ENCODE measurements around the gene S100A5. TPM values are rescaled to one million over a fixed set of nuclear protein-coding genes. Genes with fewer than 3 reads are reported as not detected.

The S100A5 gene
- total and polyA plus RNA-seq, 2 of the 8 experiments (the other 6 are each of a cell fraction or from before 2014, with no cell fraction given) = not detected

- Histone ChIP-seq H3K79me2 (ENCODE audit: control insufficient read depth in 1 of 2, insufficient read depth in 2 of 2, low read length in 2 of 2) (no peaks in the 10 kb centered on the region), H3K4me1 (replicated peaks in 1 of 4; ENCODE audit: control insufficient read depth in 3 of 4, insufficient read depth in 4 of 4, low read length in 3 of 4) (no peaks in the 10 kb centered on the region), H3K79me1 (ENCODE audit: low read depth, low read length) (no peaks in the 10 kb centered on the region), H2AFZ (ENCODE audit: low read length) (no peak overlapping the region), H3K36me3 (ENCODE audit: control insufficient read depth in 2 of 4, insufficient read depth in 4 of 4, low read length in 3 of 4) (no peaks in the 10 kb centered on the region), H3K23me2 (ENCODE audit: low read depth, low read length) (no peaks in the 10 kb centered on the region), H4K8ac (ENCODE audit: extremely low read depth, insufficient read depth, low read length) (no peak overlapping the region), H3K23ac (ENCODE audit: insufficient read length) (no peak overlapping the region), H4K5ac (ENCODE audit: insufficient read length, low read depth, low read length) (no peak overlapping the region), H3K4me3 (ENCODE audit: extremely low read depth in 1 of 4, insufficient read depth in 2 of 4, low read depth in 3 of 4, low read length in 4 of 4) (no peak overlapping the region), H2AK5ac (ENCODE audit: low read depth, low read length) (no peak overlapping the region), H3K27me3 (replicated peaks in 1 of 4; ENCODE audit: control insufficient read depth in 3 of 4, extremely low read depth in 1 of 4, insufficient read depth in 3 of 4, low read length in 3 of 4) (no peaks in the 10 kb centered on the region), H4K20me1 (replicated peaks in 1 of 2; ENCODE audit: control insufficient read depth in 1 of 2, insufficient read depth in 2 of 2, low read length in 2 of 2) (no peaks in the 10 kb centered on the region), H3K18ac (ENCODE audit: extremely low read depth, low read length) (no peak overlapping the region), H4K91ac (replicated peaks; ENCODE audit: insufficient read length, low read length) (no peak overlapping the region), H3K27ac (ENCODE audit: low read depth, low read length) (no peak overlapping the region), H2BK120ac (replicated peaks; ENCODE audit: low read depth, low read length) (no peak overlapping the region), H3K9ac (replicated peaks in 1 of 4; ENCODE audit: extremely low read depth in 1 of 4, low read depth in 3 of 4, low read length in 3 of 4) (no peak overlapping the region), H2BK15ac (ENCODE audit: low read length) (no peak overlapping the region), H2BK12ac (ENCODE audit: low read depth, low read length) (no peak overlapping the region), H3K4ac (replicated peaks; ENCODE audit: insufficient read length, low read depth, low read length) (no peak overlapping the region), H2BK5ac (ENCODE audit: low read depth, low read length) (no peak overlapping the region), H2BK20ac (ENCODE audit: low read length) (no peak overlapping the region), H3K9me3 (ENCODE audit: insufficient read depth in 2 of 2, low read depth in 1 of 2, low read length in 1 of 2) (no peaks in the 10 kb centered on the region; a peak in 1 of 4 replicates), H3K14ac (ENCODE audit: insufficient read length) (no peak overlapping the region), H3K4me2 (ENCODE audit: insufficient read depth in 1 of 2, low read depth in 2 of 2, low read length in 2 of 2) (no peak overlapping the region), H3K56ac (replicated peaks; ENCODE audit: insufficient read length, low read depth, low read length) (no peak overlapping the region)
- POLR2A ChIA-PET (ENCODE audit: partially characterized antibody) = interaction anchor here (0.8 to 2.7 kb wide), 2 partner anchors 15 to 40 kb away, joined by 3 to 10 read pairs; partner anchors contain the start of gene S100A13
- CTCF ChIA-PET (ENCODE audit: partially characterized antibody) = interaction anchor here (2.0 kb wide), 1 partner anchor 40 kb away, joined by 6 read pairs; the partner anchor contains the start of gene S100A13
- DNase-seq (ENCODE audit: low read depth in 1 of 2, low spot score in 2 of 2) (no peak), FAIRE-seq (no peak)
- WGBS, 2 experiments (ENCODE audit: extremely low coverage in 1 of 2, insufficient coverage in 1 of 2, insufficient read length in 1 of 2, insufficient replicate concordance in 2 of 2, low coverage in 1 of 2, low lambda C conversion rate in 2 of 2, missing lambda C conversion rate in 1 of 2) = 87% methylated on average over 5 of the region's 5 CpGs; no CpG with 5 or more reads in 1 of the 2 experiments
- TF ChIP-seq SRF (IDR thresholded peaks at IDR 0.05; ENCODE audit: low read depth, low read length) (no peak), GABPA (IDR thresholded peaks at IDR 0.05; ENCODE audit: borderline replicate concordance, insufficient read depth, low read length) (no peak), USF2 (IDR thresholded peaks at IDR 0.05; ENCODE audit: low read length) (no peak)
Observed at GRCh38 chr1:153587314-153587713, 46.6 kb upstream of the S100A5 start.

Measured in H1 (cell line).